ENCODE measurements around the gene SLC40A1.

SLC40A1 gene

GRCh38 chr2:189582809-189583192 is 2.2 kb upstream of the SLC40A1 start:
- no peak for ATAC-seq
- H3K9me3 Mint-ChIP-seq: no peaks in the 10 kb centered on the region
- H3K27me3 Mint-ChIP-seq: peaks cover 43% of the 10 kb centered on the region
- H3K27ac Mint-ChIP-seq: no peak overlapping the region
- H3K4me1 Mint-ChIP-seq: peaks cover 18% of the 10 kb centered on the region
- H3K36me3 Mint-ChIP-seq: no peaks in the 10 kb centered on the region
- no peak overlapping the region for H3K4me3 Mint-ChIP-seq

- Mint-ChIP-seq H3K27ac (no peak overlapping the region), H3K9me3 (no peaks in the 10 kb centered on the region), H3K4me1 (peaks cover 18% of the 10 kb centered on the region), H3K27me3 (peaks cover 47% of the 10 kb centered on the region), H3K4me3 (no peak overlapping the region), H3K36me3 (no peaks in the 10 kb centered on the region)
- no peak for ATAC-seq
These were observed 1.7 kb upstream of the SLC40A1 start for GRCh38 chr2:189582140-189582808.

- Mint-ChIP-seq H3K9me3 (no peaks in the 10 kb centered on the region), H3K27ac (no peak overlapping the region), H3K27me3 (peaks cover 54% of the 10 kb centered on the region), H3K4me3 (peak overlapping the region; percentile 65), H3K36me3 (no peaks in the 10 kb centered on the region), H3K4me1 (peaks cover 18% of the 10 kb centered on the region)
- ATAC-seq: no peak
These were observed 961 bp upstream of the SLC40A1 start for GRCh38 chr2:189581354-189582139.

- H3K36me3 Mint-ChIP-seq: no peaks in the 10 kb centered on the region
- H3K27me3 Mint-ChIP-seq: peaks cover 62% of the 10 kb centered on the region
- H3K27ac Mint-ChIP-seq: no peak overlapping the region
- peaks cover 18% of the 10 kb centered on the region for H3K4me1 Mint-ChIP-seq
- ATAC-seq: peak; percentile 20
- peak overlapping the region; percentile 40 for H3K4me3 Mint-ChIP-seq
- no peaks in the 10 kb centered on the region for H3K9me3 Mint-ChIP-seq
These were observed 340 bp downstream of the SLC40A1 start for GRCh38 chr2:189580241-189580651.

GRCh38 chr2:189579585-189580186 is 900 bp downstream of the SLC40A1 start:
- no peaks in the 10 kb centered on the region for H3K9me3 Mint-ChIP-seq
- H3K4me3 Mint-ChIP-seq: no peak overlapping the region
- no peak overlapping the region for H3K27ac Mint-ChIP-seq
- H3K4me1 Mint-ChIP-seq: peaks cover 18% of the 10 kb centered on the region
- H3K36me3 Mint-ChIP-seq: no peaks in the 10 kb centered on the region
- peaks cover 63% of the 10 kb centered on the region for H3K27me3 Mint-ChIP-seq
- no peak for ATAC-seq

- no peak overlapping the region for H3K27ac Mint-ChIP-seq
- no peaks in the 10 kb centered on the region for H3K9me3 Mint-ChIP-seq
- peaks cover 18% of the 10 kb centered on the region for H3K4me1 Mint-ChIP-seq
- no peak for ATAC-seq
- H3K27me3 Mint-ChIP-seq: peaks cover 63% of the 10 kb centered on the region
- no peak overlapping the region for H3K4me3 Mint-ChIP-seq
- H3K36me3 Mint-ChIP-seq: no peaks in the 10 kb centered on the region
These were observed 2.2 kb downstream of the SLC40A1 start for GRCh38 chr2:189578272-189578950.

GRCh38 chr2:189577121-189577520 is 3.5 kb downstream of the SLC40A1 start:
- peaks cover 50% of the 10 kb centered on the region for H3K27me3 Mint-ChIP-seq
- H3K27ac Mint-ChIP-seq: no peak overlapping the region
- H3K4me1 Mint-ChIP-seq: peaks cover 18% of the 10 kb centered on the region
- H3K9me3 Mint-ChIP-seq: no peaks in the 10 kb centered on the region
- no peaks in the 10 kb centered on the region for H3K36me3 Mint-ChIP-seq
- no peak for ATAC-seq
- H3K4me3 Mint-ChIP-seq: no peak overlapping the region

GRCh38 chr2:189576396-189576795 is 4.2 kb downstream of the SLC40A1 start:
- Mint-ChIP-seq H3K9me3 (no peaks in the 10 kb centered on the region), H3K27ac (no peak overlapping the region), H3K27me3 (peaks cover 43% of the 10 kb centered on the region), H3K36me3 (no peaks in the 10 kb centered on the region), H3K4me3 (no peak overlapping the region), H3K4me1 (peaks cover 13% of the 10 kb centered on the region)
- no peak for ATAC-seq

GRCh38 chr2:189574793-189575475 is 5.7 kb downstream of the SLC40A1 start:
- peaks cover 31% of the 10 kb centered on the region for H3K27me3 Mint-ChIP-seq

GRCh38 chr2:189570570-189571031 is 10.0 kb downstream of the SLC40A1 start:
- Mint-ChIP-seq H3K4me1 (no peaks in the 10 kb centered on the region), H3K27ac (no peak overlapping the region), H3K9me3 (no peaks in the 10 kb centered on the region), H3K27me3 (peaks cover 4% of the 10 kb centered on the region), H3K4me3 (no peak overlapping the region), H3K36me3 (no peaks in the 10 kb centered on the region)
- ATAC-seq: no peak

More at GRCh38 chr2:189574793-189575475, 5.7 kb downstream of the SLC40A1 start:
- H3K36me3 Mint-ChIP-seq: no peaks in the 10 kb centered on the region
- H3K27ac Mint-ChIP-seq: no peak overlapping the region
- no peaks in the 10 kb centered on the region for H3K9me3 Mint-ChIP-seq
- ATAC-seq: peak; percentile 24
- H3K4me1 Mint-ChIP-seq: peaks cover 6% of the 10 kb centered on the region
- H3K4me3 Mint-ChIP-seq: no peak overlapping the region

GRCh38 chr2:189569295-189569910 is 11.2 kb downstream of the SLC40A1 start:
- H3K36me3 Mint-ChIP-seq: no peaks in the 10 kb centered on the region

GRCh38 chr2:189566046-189566445 is 14.5 kb downstream of the SLC40A1 start:
- Mint-ChIP-seq H3K27ac (no peak overlapping the region), H3K9me3 (no peaks in the 10 kb centered on the region), H3K27me3 (peaks cover 22% of the 10 kb centered on the region), H3K4me3 (no peak overlapping the region), H3K4me1 (no peaks in the 10 kb centered on the region), H3K36me3 (no peaks in the 10 kb centered on the region)
- ATAC-seq: no peak

More at GRCh38 chr2:189569295-189569910, 11.2 kb downstream of the SLC40A1 start:
- H3K9me3 Mint-ChIP-seq: no peaks in the 10 kb centered on the region
- H3K4me1 Mint-ChIP-seq: no peaks in the 10 kb centered on the region
- peaks cover 12% of the 10 kb centered on the region for H3K27me3 Mint-ChIP-seq
- H3K4me3 Mint-ChIP-seq: no peak overlapping the region
- ATAC-seq: peak; percentile 66
- no peak overlapping the region for H3K27ac Mint-ChIP-seq

- Mint-ChIP-seq H3K4me3 (no peak overlapping the region), H3K27me3 (peaks cover 22% of the 10 kb centered on the region), H3K4me1 (no peaks in the 10 kb centered on the region), H3K36me3 (no peaks in the 10 kb centered on the region), H3K27ac (no peak overlapping the region), H3K9me3 (no peaks in the 10 kb centered on the region)
- ATAC-seq: no peak
These were observed 19.1 kb downstream of the SLC40A1 start for GRCh38 chr2:189561371-189562038.

GRCh38 chr2:189560273-189560586 is 20.4 kb downstream of the SLC40A1 start:
- no peaks in the 10 kb centered on the region for H3K9me3 Mint-ChIP-seq
- no peak overlapping the region for H3K4me3 Mint-ChIP-seq
- no peak for ATAC-seq
- no peak overlapping the region for H3K27ac Mint-ChIP-seq
- H3K36me3 Mint-ChIP-seq: no peaks in the 10 kb centered on the region
- no peaks in the 10 kb centered on the region for H3K4me1 Mint-ChIP-seq
- H3K27me3 Mint-ChIP-seq: peaks cover 24% of the 10 kb centered on the region

Measured in stimulated activated memory B cell treated with anti-CD40 and anti-IgM and Interleukin-4, amounts not matched to agents 10 μg/mL and 1 μg/mL and 100 μg/mL, for 72 hours (primary cell).